HTR-8/SVneo (cell line): ENCODE data around the gene MAP3K10.

Experiments
- DNase-seq: peaks from one replicate; pipeline ENCODE4 v3.0.0; 2011; ENCODE audit warnings: low spot score, mixed read lengths; ENCODE audit not compliant: insufficient read length
- FAIRE-seq: peaks from 2 replicates; lab custom pipeline; 2011; peaks lifted over from hg19 to GRCh38; lab: Jason Lieb, UNC

MAP3K10 gene

GRCh38 chr19:40245506-40246128 lies 54.4 kb downstream of the MAP3K10 start:
- FAIRE-seq (no peak), DNase-seq (no peak)

- FAIRE-seq = no peak
- DNase-seq = no peak
Measured at GRCh38 chr19:40246292-40247073, 55.3 kb downstream of the MAP3K10 start.

- FAIRE-seq = no peak
Measured at GRCh38 chr19:40247178-40247577, 56.0 kb downstream of the MAP3K10 start.

GRCh38 chr19:40247735-40248262 lies 56.6 kb downstream of the MAP3K10 start:
- DNase-seq (no peak), FAIRE-seq (no peak)

More at GRCh38 chr19:40247178-40247577, 56.0 kb downstream of the MAP3K10 start:
- DNase-seq = no peak

- DNase-seq (no peak), FAIRE-seq (no peak)
Measured at GRCh38 chr19:40249201-40249600, 58.0 kb downstream of the MAP3K10 start.

GRCh38 chr19:40249781-40250180 lies 58.6 kb downstream of the MAP3K10 start:
- DNase-seq (no peak), FAIRE-seq (no peak)

GRCh38 chr19:40251244-40251643 lies 60.0 kb downstream of the MAP3K10 start:
- FAIRE-seq = no peak
- DNase-seq = no peak

- no peak for FAIRE-seq
- DNase-seq = no peak
Measured at GRCh38 chr19:40251991-40252390, 60.8 kb downstream of the MAP3K10 start.

GRCh38 chr19:40252395-40252794 lies 61.2 kb downstream of the MAP3K10 start:
- no peak for FAIRE-seq
- no peak for DNase-seq

- FAIRE-seq = no peak
- DNase-seq = no peak
Measured at GRCh38 chr19:40253611-40254092, 62.4 kb downstream of the MAP3K10 start.

- FAIRE-seq (no peak), DNase-seq (no peak)
Measured at GRCh38 chr19:40254714-40255418, 63.6 kb downstream of the MAP3K10 start.

DNA sequence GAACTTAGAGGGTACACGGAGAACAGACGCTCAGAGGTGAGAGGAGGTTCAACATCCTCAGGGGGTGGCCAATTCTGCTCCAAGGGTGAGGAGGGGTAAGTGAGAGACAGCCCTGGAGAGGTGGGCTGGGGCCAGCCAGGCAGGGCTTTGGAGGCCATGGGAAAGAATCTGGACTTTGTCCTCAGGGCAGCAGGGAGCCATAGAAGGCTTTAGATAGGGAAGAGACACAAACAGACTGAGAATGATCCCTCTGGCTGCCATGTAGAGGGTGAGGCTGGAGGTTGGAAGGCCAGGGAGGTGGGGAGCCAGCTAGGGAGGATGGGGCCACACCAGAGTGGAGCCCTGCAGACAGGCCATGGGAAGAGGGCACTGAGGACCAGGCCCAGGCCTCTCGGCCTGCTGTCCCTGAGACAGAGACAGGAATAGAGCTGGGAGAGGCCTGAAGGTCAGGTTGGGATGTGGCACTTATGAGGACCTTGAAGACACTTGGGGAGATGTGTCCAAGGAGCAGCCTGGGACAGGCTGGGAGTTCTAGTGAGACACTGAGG lies 64.5 kb downstream of the MAP3K10 start:
- FAIRE-seq = no peak

DNA sequence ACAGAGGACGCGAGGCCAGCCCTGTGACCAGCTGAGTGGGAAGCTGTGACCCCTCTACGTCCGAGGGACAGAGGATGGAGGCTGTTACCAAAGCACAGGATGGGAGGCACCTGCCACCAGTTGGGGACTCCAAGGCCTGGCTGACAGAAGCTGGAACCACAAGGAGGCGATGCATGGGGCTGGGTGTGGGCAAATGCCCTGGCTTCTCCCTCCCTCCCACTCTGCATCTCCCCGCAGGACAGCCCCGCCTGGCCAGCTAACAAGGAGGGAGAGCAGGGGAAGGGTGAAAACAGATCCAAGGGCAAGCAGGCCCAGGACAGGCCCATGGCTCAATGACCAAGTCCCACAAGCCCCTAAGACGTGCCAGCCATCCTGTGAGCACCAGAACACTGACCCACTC lies 65.3 kb downstream of the MAP3K10 start:
- DNase-seq = no peak
- no peak for FAIRE-seq

More for the DNA sequence above, 64.5 kb downstream of the MAP3K10 start:
- DNase-seq = no peak

DNA sequence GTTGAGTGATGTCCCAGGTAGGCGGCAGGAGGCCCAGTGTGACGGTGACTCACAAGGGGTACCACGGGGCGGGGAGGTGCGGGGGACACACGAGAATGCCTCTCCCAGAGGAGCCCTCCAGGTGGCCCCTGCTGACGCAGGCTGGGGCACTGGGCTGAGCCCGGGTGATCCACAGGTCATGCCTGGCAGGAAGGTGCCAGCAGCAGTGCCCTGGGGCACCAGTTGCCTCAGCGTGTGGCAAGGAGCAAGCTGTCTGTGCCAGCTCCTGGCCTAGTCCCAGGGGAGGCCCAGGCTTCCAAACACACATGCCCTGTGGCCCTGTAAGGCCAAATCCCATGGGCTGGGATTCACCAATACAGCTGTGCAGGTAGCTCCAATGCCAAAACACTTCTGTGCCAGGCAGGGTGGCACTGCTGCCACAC lies 65.9 kb downstream of the MAP3K10 start:
- DNase-seq (no peak), FAIRE-seq (no peak)

DNA sequence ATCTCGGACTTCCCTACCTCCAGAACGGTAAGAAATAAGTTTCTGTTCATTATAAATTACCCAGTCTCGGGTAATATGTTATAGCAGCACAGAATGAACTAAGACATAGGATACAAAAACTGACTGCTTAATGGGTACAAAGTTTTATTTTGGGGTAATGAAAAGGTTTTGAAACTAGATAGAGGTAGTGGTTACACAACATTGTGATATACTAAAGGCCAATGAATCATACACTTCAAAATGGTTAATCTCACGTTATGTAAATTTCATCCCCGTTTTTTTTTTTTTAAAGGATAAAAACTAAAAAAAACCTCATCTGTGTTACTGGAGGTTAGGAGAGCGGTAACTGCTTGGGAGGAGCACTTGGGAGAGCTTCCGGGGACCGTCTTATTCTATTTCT lies 70.4 kb downstream of the MAP3K10 start:
- no peak for FAIRE-seq

GRCh38 chr19:40262422-40262821 lies 71.2 kb downstream of the MAP3K10 start:
- DNase-seq (no peak), FAIRE-seq (no peak)

More for the DNA sequence above, 70.4 kb downstream of the MAP3K10 start:
- no peak for DNase-seq

- FAIRE-seq (no peak), DNase-seq (no peak)
Measured at GRCh38 chr19:40263440-40264313, 72.5 kb downstream of the MAP3K10 start.

- no peak for DNase-seq
- FAIRE-seq = no peak
Measured at GRCh38 chr19:40264314-40265054, 73.3 kb downstream of the MAP3K10 start.
